ENCODE results near the gene C1orf159. TPM values are rescaled to one million over a fixed set of nuclear protein-coding genes. Genes with fewer than 3 reads are reported as not detected.

The C1orf159 gene
- total and polyA plus RNA-seq, 9 of the 15 experiments (the other 6 are each of a cell fraction or from before 2014, with no cell fraction given), result 0.28 to 54.9 (median 10.6) TPM

DNA sequence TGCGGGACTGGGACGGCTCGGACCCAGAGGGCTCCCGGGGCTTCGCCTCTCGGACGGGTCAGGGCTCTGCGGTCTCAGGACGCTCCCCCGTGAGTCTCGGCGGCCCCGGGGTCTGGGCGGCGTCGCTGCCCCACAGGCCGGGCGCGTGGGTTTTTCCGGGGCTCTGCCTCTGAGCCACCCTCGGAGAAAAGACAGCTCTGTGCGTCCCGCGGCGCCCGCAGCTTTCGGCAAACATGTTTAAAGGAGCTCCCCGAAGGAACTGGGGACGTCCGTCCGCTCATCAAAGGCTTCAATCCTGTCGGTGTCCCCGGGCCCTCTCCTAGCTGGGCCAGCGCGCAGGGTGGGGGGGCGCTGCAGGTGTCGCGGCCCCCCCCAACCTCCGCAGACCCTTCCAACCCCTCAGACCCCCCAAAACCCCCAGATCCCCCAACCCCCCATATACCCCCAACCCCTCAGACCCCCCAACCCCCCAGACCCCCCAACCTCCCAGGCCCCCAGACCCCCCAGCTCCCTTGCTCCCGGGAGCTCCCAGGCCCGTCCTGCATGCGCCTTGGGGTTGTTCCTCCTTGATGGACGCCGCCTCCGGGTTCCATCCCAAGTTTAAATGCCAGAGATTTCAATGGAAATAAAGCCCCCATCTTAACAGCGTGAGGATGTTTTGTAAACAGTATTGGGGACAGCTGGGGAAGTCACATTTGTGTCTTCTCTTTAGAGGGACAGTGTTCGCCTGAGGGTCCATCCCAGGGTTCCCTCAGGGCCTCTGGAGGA is 996 bp upstream of the C1orf159 start (continued):
- TF ChIP-seq, protein P1, sequence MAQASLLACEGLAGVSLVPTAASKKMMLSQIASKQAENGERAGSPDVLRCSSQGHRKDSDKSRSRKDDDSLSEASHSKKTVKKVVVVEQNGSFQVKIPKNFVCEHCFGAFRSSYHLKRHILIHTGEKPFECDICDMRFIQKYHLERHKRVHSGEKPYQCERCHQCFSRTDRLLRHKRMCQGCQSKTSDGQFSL (CRISPR knock-in tag; IDR thresholded peaks at IDR 0.05), result peak; percentile 69; the same call in 1 of the 2 replicates
- TF ChIP-seq, protein P1 (tag; IDR thresholded peaks at IDR 0.05), result no peak; a peak in 1 of 4 replicates
- TF ChIP-seq GTF2E2 (tag; IDR thresholded peaks at IDR 0.05), result no peak
- TF ChIP-seq NCOA2 (IDR thresholded peaks at IDR 0.05; ENCODE audit: partially characterized antibody in 2 of 2), result no peak
- TF ChIP-seq PCBP1 (IDR thresholded peaks at IDR 0.05; ENCODE audit: low read depth, low read length, poor library complexity, severe bottlenecking), result peak; percentile 99
- TF ChIP-seq NFIC (IDR thresholded peaks at IDR 0.05), result no peak
- TF ChIP-seq, protein P2, sequence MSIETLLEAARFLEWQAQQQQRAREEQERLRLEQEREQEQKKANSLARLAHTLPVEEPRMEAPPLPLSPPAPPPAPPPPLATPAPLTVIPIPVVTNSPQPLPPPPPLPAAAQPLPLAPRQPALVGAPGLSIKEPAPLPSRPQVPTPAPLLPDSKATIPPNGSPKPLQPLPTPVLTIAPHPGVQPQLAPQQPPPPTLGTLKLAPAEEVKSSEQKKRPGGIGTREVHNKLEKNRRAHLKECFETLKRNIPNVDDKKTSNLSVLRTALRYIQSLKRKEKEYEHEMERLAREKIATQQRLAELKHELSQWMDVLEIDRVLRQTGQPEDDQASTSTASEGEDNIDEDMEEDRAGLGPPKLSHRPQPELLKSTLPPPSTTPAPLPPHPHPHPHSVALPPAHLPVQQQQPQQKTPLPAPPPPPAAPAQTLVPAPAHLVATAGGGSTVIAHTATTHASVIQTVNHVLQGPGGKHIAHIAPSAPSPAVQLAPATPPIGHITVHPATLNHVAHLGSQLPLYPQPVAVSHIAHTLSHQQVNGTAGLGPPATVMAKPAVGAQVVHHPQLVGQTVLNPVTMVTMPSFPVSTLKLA (conservative IDR thresholded peaks at IDR 0.05), result no peak
- TF ChIP-seq ZNF263 (CRISPR knock-in tag; IDR thresholded peaks at IDR 0.05; ENCODE audit: borderline replicate concordance), result no peak
- no peak for TF ChIP-seq ZNF79 (CRISPR knock-in tag; IDR thresholded peaks at IDR 0.05; ENCODE audit: low read depth)
- TF ChIP-seq U2AF2 (optimal IDR thresholded peaks at IDR 0.05; ENCODE audit: low read depth, low read length), result no peak
- no peak for TF ChIP-seq FOXK2 (conservative IDR thresholded peaks at IDR 0.05 in 1 of 2, IDR thresholded peaks at IDR 0.05 in 1 of 2; ENCODE audit: low read depth in 2 of 2)
- no peak for TF ChIP-seq SMARCE1 (IDR thresholded peaks at IDR 0.05)
- TF ChIP-seq RBBP5 (IDR thresholded peaks at IDR 0.05; ENCODE audit: borderline replicate concordance, insufficient read depth, low read length, poor library complexity, severe bottlenecking), result peak; percentile 10
- TF ChIP-seq ILK (tag; IDR thresholded peaks at IDR 0.05; ENCODE audit: borderline replicate concordance, low read depth), result no peak
- TF ChIP-seq SAP30 (IDR thresholded peaks at IDR 0.05; ENCODE audit: borderline replicate concordance, insufficient read depth, low read depth, low read length, poor library complexity, severe bottlenecking), result peak; percentile 11
- no peak for TF ChIP-seq CGGBP1 (CRISPR knock-in tag; IDR thresholded peaks at IDR 0.05)
